Left colon (tissue), 2 donors: ENCODE measurements around the gene CDH8. TPM values are rescaled to one million over a fixed set of nuclear protein-coding genes. Genes with fewer than 3 reads are reported as not detected.
"Not testable (repeated sequence)": the region's sequence is repeated elsewhere in the genome, so short reads cannot be mapped to it uniquely, and the experiment has no call there.

Source experiments
- ATAC-seq: fragments of 200-7000 bp; cut with Tn5 transposase; one replicate; pipeline ENCODE4 v1.9.1; 2020; ENCODE audit warnings: mild to moderate bottlenecking, moderate library complexity
- DNase-seq, 2 donors: peaks; one replicate each; pipeline ENCODE4 v3.0.0-alpha.2; 2020
- intact Hi-C, 2 donors: fragments of 100-400 bp; cut with DNase I in 1 of 2; cut with micrococcal nuclease in 1 of 2; formaldehyde crosslinking; loops; one replicate each; pipeline versions ENCODE4 v1.11.2 to v1.14.0; 2022; cut with DNase I, micrococcal nuclease
- total RNA-seq, 2 donors: library from RNA; stranded (reverse); fragmentation: NEBNext Ultra II Directional; extraction: Animal tissue kit (Norgen Biotek cat#: 25700); gene quantifications; one replicate each; pipeline ENCODE4 v1.2.1, GENCODE V29; 2021
- donor health status: DM: no; HTN: no; CAD: no.
- donor health status: DM: yes; HTN: yes; CAD: no.

CDH8 gene
- total RNA-seq, 2 donors from 2014 or later, result not detected

- ATAC-seq (no peak), DNase-seq (no peak)
- intact Hi-C loops, result no loop called here
Observed at GRCh38 chr16:61713787-61714186, 322.5 kb downstream of the CDH8 start.

DNA sequence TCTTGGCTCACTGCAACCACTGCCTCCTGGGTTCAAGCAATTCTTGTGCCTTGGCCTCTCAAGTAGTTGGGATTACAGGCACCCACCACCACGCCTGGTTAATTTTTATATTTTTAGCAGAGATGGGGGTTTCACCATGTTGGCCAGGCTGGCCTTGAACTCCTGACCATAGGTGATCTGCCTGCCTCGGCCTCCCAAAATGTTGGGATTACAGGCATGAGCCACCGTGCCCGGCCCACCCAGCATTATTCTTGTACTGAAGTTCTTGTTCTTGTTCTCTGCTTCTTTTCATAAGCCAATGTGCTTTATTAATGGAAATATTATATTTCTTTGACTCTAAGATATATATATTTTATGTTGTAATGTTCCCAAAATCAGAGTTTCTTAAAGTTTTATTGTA lies 336.6 kb downstream of the CDH8 start:
- DNase-seq, intact Hi-C loops, ATAC-seq: not testable (repeated sequence)

DNA sequence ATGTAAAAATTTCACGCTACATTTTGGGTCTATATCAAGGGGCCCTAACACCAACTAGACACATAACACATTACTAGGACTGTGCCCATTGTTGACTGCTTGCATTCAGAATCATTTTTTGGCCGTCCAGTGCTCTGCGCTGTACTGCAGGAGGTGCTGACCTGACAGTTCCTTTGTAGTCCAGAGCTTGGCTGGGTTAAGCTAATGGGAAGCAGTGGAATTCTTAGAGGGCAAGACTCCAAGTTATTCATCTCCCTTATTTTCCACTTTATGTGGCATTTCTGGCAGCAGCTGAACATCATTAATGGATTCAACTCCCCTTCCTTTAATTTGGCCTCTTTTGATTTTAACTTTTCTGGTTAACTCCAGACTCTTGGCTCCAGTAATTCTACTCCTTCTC lies 351.7 kb downstream of the CDH8 start:
- DNase-seq (no peak), ATAC-seq (no peak)

GRCh38 chr16:61681673-61682072 lies 354.6 kb downstream of the CDH8 start:
- ATAC-seq (no peak), DNase-seq (no peak)
- intact Hi-C loops, result no loop called here

More for the DNA sequence above, 351.7 kb downstream of the CDH8 start:
- intact Hi-C loops, result no loop called here

- no peak for ATAC-seq
- DNase-seq, result no peak
- intact Hi-C loops, result no loop called here
Observed at GRCh38 chr16:61681124-61681523, 355.1 kb downstream of the CDH8 start.

GRCh38 chr16:61678182-61678581 lies 358.1 kb downstream of the CDH8 start:
- no peak for DNase-seq
- intact Hi-C loops, result no loop called here
- no peak for ATAC-seq

DNA sequence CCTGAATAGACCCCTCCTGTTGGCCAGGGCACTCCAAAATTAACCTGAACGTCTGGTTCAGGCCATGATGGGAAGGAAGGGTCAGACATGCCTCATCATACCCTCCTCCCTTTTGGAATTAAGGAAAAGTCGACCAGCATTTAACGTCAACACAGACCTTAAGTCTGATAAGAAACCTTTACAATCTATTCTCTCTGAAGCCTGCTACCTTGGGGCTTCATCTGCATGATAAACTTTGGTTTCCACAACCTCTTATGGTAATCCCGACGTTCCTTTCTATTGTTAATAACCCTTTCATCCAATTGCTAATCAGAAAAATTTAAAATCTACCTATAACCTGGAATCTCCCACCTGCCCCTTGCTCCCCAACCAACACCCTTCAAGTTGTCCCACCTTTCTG lies 358.5 kb downstream of the CDH8 start:
- intact Hi-C loops, result no loop called here
- no peak for ATAC-seq

GRCh38 chr16:61676740-61677139 lies 359.5 kb downstream of the CDH8 start:
- no peak for ATAC-seq
- no peak for DNase-seq
- intact Hi-C loops, result no loop called here

More for the DNA sequence above, 358.5 kb downstream of the CDH8 start:
- no peak for DNase-seq

- ATAC-seq, result no peak
- intact Hi-C loops, result no loop called here
- DNase-seq, result no peak
Observed at GRCh38 chr16:61671161-61671560, 365.1 kb downstream of the CDH8 start.

GRCh38 chr16:61665512-61665911 lies 370.7 kb downstream of the CDH8 start:
- no peak for ATAC-seq
- intact Hi-C loops, result no loop called here
- DNase-seq, result no peak

DNA sequence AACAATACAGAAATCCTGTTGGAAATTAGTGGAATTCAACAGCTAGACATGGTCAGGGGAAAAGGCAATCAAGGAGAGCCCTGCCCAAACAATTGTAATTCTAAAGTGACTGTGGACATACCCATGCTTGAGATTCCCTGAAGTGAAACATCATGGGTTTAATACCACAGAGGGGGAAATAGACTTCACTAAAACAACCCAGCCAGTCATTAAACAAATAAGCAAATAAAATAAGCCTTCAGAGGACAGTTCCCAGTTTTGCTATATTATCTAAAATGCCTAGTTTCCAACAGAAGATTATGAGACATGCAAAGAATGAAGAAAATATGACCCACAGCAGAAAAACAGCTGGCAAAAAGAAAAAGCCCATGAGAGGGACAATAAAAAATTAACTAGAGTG lies 376.3 kb downstream of the CDH8 start:
- DNase-seq (no peak), ATAC-seq (no peak)
- intact Hi-C loops, result no loop called here

- intact Hi-C loops, result no loop called here
Observed at GRCh38 chr16:61654962-61655361, 381.3 kb downstream of the CDH8 start.

DNA sequence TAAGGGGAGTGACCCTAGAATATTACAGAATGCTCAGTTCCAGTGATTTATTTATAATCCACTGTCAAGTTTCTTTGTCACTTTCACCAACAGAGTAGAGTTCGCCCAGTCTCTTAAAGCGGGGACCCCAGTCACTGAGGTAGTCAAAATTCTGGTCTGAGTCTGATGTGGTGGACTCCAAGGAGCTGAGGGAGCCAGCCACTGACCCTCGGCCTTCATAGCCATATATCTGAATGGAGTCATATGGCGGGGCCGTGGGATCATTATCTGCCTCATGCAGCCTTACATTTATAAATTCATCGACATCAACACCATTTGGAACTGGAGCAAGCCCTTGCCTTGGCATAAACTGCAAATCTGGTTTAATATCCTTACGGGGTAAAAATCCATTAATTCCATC lies 382.7 kb downstream of the CDH8 start:
- intact Hi-C loops, result no loop called here
- ATAC-seq (no peak), DNase-seq (no peak)

More at GRCh38 chr16:61654962-61655361, 381.3 kb downstream of the CDH8 start:
- DNase-seq (no peak), ATAC-seq (no peak)

DNA sequence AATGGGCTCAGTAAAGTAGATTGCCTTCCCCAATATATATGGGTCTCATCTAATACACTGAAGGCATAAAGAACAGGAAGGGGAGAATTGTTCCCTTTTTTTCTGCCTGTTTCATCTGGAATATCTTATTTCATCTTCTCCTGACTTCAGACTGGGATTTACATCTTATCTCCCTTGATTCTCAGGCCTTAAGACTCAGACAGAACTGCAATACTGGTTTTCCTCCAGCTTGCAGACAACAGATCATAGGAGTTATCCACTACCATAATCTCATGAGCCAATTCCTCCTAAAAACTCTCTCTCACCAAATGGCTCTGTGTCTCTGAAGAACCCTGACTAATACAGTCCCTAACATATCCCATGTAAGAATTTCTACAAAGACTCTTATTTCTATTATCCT lies 390.7 kb downstream of the CDH8 start:
- intact Hi-C loops, result no loop called here
- no peak for ATAC-seq
- no peak for DNase-seq

GRCh38 chr16:61644736-61645135 lies 391.5 kb downstream of the CDH8 start:
- intact Hi-C loops, result no loop called here
- no peak for ATAC-seq
- no peak for DNase-seq

DNA sequence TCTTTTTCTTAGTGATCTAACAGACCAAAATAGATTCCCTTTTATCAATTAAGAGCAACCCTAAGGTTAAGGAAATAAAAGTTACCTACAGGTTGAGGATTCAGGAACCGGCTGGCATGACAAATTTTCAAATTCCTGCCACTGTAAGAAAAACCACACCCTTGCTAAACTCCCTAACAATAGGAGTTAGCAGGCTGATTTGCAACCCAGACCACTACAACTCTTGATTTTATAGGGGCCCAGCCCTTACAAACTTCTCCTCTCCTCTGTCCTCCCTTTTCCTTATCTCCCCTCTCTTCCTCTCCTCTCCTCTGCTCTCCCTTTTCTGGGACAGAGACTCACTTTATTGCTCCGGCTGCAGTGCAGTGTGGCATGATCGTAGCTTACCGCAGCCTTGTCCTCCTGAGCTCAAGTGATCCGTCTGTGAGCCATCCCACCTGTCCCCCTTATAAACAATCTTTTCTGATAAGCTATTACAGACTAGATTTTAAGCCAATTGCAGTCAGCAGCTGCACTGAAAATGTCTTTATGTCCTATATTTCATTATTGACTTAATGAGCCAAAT lies 418.9 kb downstream of the CDH8 start:
- ATAC-seq (no peak), DNase-seq (no peak)
- intact Hi-C loops, result no loop called here

DNA sequence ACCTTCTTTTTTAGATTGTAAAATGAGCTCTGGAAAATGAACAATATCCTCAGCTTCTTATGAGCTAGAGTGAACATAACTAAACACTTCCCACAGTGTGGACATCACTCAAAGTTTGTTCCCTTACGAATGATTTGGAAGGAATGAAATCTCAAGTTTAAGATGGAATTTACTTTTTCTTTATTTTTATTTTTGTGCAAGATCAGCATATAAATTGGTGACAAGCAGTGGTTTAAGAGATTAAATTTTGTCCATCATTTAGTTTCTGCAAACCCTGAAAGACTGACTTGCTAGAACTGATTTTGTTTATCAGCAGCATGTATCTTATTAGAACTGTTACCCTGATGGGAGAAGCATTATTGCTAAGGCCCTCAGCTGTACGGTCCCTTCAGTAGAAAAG lies 420.1 kb downstream of the CDH8 start:
- no peak for ATAC-seq
- intact Hi-C loops, result no loop called here
- DNase-seq, result no peak

- intact Hi-C loops, result no loop called here
- ATAC-seq, result no peak
Observed at GRCh38 chr16:61611847-61612491, 424.3 kb downstream of the CDH8 start.

GRCh38 chr16:61606581-61606980 lies 429.7 kb downstream of the CDH8 start:
- intact Hi-C loops, result no loop called here
- ATAC-seq, result no peak

More at GRCh38 chr16:61611847-61612491, 424.3 kb downstream of the CDH8 start:
- no peak for DNase-seq

More at GRCh38 chr16:61606581-61606980, 429.7 kb downstream of the CDH8 start:
- no peak for DNase-seq
